Measurements from ENCODE around the gene MEIOSIN.

- TF ChIP-seq ARID2 (IDR thresholded peaks at IDR 0.05) (no peak), OTX1 (CRISPR knock-in tag; IDR thresholded peaks at IDR 0.05) (no peak), JUNB (CRISPR knock-in tag; conservative IDR thresholded peaks at IDR 0.05) (no peak), CTCF (IDR thresholded peaks at IDR 0.05 in 2 of 3, conservative IDR thresholded peaks at IDR 0.05 in 1 of 3; ENCODE audit: insufficient read depth in 2 of 3, low read depth in 1 of 3, low read length in 3 of 3) (no peak), ZNF740 (CRISPR knock-in tag; IDR thresholded peaks at IDR 0.05) (no peak), ZNF740 (tag; IDR thresholded peaks at IDR 0.05) (no peak), USF2 (CRISPR knock-in tag; IDR thresholded peaks at IDR 0.05) (no peak), ZNF695 (CRISPR knock-in tag; IDR thresholded peaks at IDR 0.05) (no peak)
Measured at GRCh38 chr19:45705710-45706415, 27.4 kb upstream of the MEIOSIN start.
